GM21786 (cell line): Measurements from ENCODE around the gene GLYAT.

Experiments used
- ATAC-seq: cut with Tn5 transposase; IDR thresholded peaks from one replicate; pipeline ENCODE4 v1.9.1; 2021; ENCODE audit not compliant: unreplicated experiment

Gene GLYAT

GRCh38 chr11:58731819-58732218, at the start of gene GLYAT:
Gene GLYAT (minus strand): TSS chr11:58731943. CDS start chr11:58724496, 7,447 bp downstream.
- ATAC-seq: no peak

GRCh38 chr11:58781345-58781744, 49.6 kb upstream of the GLYAT start:
- no peak for ATAC-seq

- no peak for ATAC-seq
These were observed 48.8 kb upstream of the GLYAT start for GRCh38 chr11:58780578-58780977.

- ATAC-seq: no peak
These were observed 45.4 kb upstream of the GLYAT start for GRCh38 chr11:58776891-58777710.

GRCh38 chr11:58775066-58775708, 43.4 kb upstream of the GLYAT start:
- no peak for ATAC-seq

GRCh38 chr11:58774164-58774593, 42.4 kb upstream of the GLYAT start:
- ATAC-seq: no peak

- no peak for ATAC-seq
These were observed 41.6 kb upstream of the GLYAT start for GRCh38 chr11:58773337-58773736.

GRCh38 chr11:58772329-58773285, 40.9 kb upstream of the GLYAT start:
- no peak for ATAC-seq

GRCh38 chr11:58771458-58771855, 39.7 kb upstream of the GLYAT start:
- no peak for ATAC-seq

- ATAC-seq: no peak
These were observed 39.1 kb upstream of the GLYAT start for GRCh38 chr11:58770627-58771457.

- no peak for ATAC-seq
These were observed 38.4 kb upstream of the GLYAT start for GRCh38 chr11:58770166-58770565.

- no peak for ATAC-seq
These were observed 37.6 kb upstream of the GLYAT start for GRCh38 chr11:58769308-58769707.

GRCh38 chr11:58768137-58768536, 36.4 kb upstream of the GLYAT start:
- ATAC-seq: no peak

- ATAC-seq: no peak
These were observed 33.3 kb upstream of the GLYAT start for GRCh38 chr11:58765078-58765477.

GRCh38 chr11:58763120-58763490, 31.4 kb upstream of the GLYAT start:
- ATAC-seq: no peak

- no peak for ATAC-seq
These were observed 30.8 kb upstream of the GLYAT start for GRCh38 chr11:58762284-58763119.

- no peak for ATAC-seq
These were observed 25.7 kb upstream of the GLYAT start for GRCh38 chr11:58757439-58757838.

GRCh38 chr11:58745705-58746364, 14.1 kb upstream of the GLYAT start:
- ATAC-seq: no peak
